Smooth muscle cell (in vitro differentiated cells): ENCODE measurements around the gene POFUT1. TPM values are rescaled to one million over a fixed set of nuclear protein-coding genes. Genes with fewer than 3 reads are reported as not detected.

ENCODE experiments used
- DNase-seq: peaks from one replicate; lab custom pipeline; 2025; ENCODE audit not compliant: unreplicated experiment; lab: John Stamatoyannopoulos, UW
- H2AFZ ChIP-seq: fragments of 200-600 bp; sonication (generic); 2 replicates; pipeline ENCODE4 v1.6.0; 2016; ENCODE audit warnings: antibody characterized with exemption, low read depth, mild to moderate bottlenecking
- H3F3A ChIP-seq: fragments of 200-600 bp; sonication (generic); 2 replicates; pipeline ENCODE4 v1.6.0; 2017; ENCODE audit warnings: antibody characterized with exemption, low read depth
- H3K27ac ChIP-seq: fragments of 200-600 bp; sonication (generic); 2 replicates; pipeline ENCODE4 v1.5.1; 2016; ENCODE audit warnings: low read depth, mild to moderate bottlenecking
- H3K27me3 ChIP-seq: fragments of 200-600 bp; sonication (generic); 2 replicates; pipeline ENCODE4 v1.6.1; 2016; ENCODE audit warnings: low read depth, mild to moderate bottlenecking
- H3K36me3 ChIP-seq: fragments of 200-600 bp; sonication (generic); 2 replicates; pipeline ENCODE4 v1.5.1; 2016; ENCODE audit warnings: low read depth
- H3K4me1 ChIP-seq: fragments of 200-600 bp; sonication (generic); 2 replicates; pipeline ENCODE4 v1.5.1; 2016; ENCODE audit warnings: low read depth
- H3K4me2 ChIP-seq: fragments of 200-600 bp; sonication (generic); 2 replicates; pipeline ENCODE4 v1.6.0; 2016; ENCODE audit warnings: mild to moderate bottlenecking
- H3K4me3 ChIP-seq: fragments of 200-600 bp; sonication (generic); 2 replicates; pipeline ENCODE4 v1.5.1; 2016; ENCODE audit warnings: mild to moderate bottlenecking
- H3K79me2 ChIP-seq: fragments of 200-600 bp; sonication (generic); 2 replicates; pipeline ENCODE4 v1.6.0; 2016; ENCODE audit warnings: low read depth, mild to moderate bottlenecking
- H3K9ac ChIP-seq: fragments of 200-600 bp; sonication (generic); 2 replicates; pipeline ENCODE4 v1.6.0; 2016; ENCODE audit warnings: low read depth
- H3K9me3 ChIP-seq: fragments of 200-600 bp; sonication (generic); replicated peaks from 2 replicates; pipeline ENCODE4 v1.5.1; 2016; ENCODE audit warnings: low read depth
- H4K20me1 ChIP-seq: fragments of 200-600 bp; sonication (generic); 2 replicates; pipeline ENCODE4 v1.6.0; 2016; ENCODE audit warnings: low read depth
- CTCF ChIP-seq: fragments of 200-600 bp; sonication (generic); IDR thresholded peaks from 2 replicates; pipeline ENCODE4 v1.5.1; 2017; ENCODE audit warnings: borderline replicate concordance, mild to moderate bottlenecking, antibody characterized with exemption; ENCODE audit not compliant: insufficient read depth, poor library complexity, severe bottlenecking
- WGBS: methylation state at CpG from one replicate; pipeline ENCODE4 v1.1.7; 2016; ENCODE audit warnings: low lambda C conversion rate; 5-methylcytosine and 5-hydroxymethylcytosine counted together
- polyA plus RNA-seq: library from polyadenylated mRNA; unstranded; fragments of >200 nt; fragmentation: Nextera tagmentation; extraction: Ambion mirVana; gene quantifications from 2 replicates; pipeline ENCODE4 v1.2.1, GENCODE V29; 2016
- total RNA-seq: library from RNA; depleted of rRNA; stranded (reverse); fragments of >200 nt; gene quantifications from 2 replicates; pipeline ENCODE4 v1.2.3, GENCODE V29; 2014

The POFUT1 gene
- total and polyA plus RNA-seq, 2 experiments from 2014 or later = 44.3 to 45.0 TPM

DNA sequence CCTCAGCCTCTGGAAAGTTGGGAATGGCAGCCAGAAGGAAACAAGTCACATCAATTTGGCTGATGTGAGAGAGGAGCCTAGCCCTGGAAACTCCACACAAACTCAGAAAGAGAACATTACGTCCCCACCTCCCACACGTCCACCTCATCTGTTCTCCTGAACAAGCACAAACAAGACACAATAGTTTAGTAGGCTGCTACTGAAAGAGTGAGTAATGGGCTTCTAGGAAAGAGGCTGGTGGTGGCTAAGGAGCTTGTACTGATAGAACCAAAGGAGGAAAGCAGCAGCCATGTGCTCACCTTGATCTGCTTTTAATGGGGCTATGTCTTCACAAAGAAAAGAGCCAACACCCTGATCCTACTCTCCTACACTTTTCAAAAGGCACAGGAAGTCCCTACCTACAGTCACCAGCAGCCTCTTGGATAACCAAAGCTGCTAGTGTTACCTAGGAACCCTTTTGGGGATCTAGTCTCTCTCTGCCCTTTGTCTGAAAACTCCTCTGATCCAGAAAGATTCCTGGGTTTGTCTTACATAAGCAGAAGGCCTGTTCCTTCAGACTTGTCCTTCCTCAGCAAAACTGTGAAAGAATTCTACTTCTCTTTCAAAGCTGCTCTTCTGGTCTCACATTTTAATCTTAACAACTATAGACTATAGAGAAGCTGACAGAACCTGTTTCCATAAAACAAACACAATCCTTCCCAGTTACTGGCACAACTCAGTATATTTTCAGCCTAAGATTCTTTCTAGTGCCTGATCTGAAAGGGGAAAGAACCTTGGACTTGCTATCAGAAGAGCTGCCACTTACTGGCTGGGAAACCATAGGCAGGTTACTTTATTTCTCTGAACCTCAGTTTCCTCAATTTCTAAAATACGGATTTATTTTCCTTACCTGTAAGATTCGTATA lies 3.2 kb upstream of the POFUT1 start:
- Histone ChIP-seq H4K20me1 (peaks cover 68% of the 10 kb centered on the region), H3K79me2 (peaks cover 94% of the 10 kb centered on the region), H3K4me1 (peaks cover 29% of the 10 kb centered on the region), H3K27me3 (no peaks in the 10 kb centered on the region), H2AFZ (no peak overlapping the region), H3K27ac (peak overlapping the region; percentile 91), H3F3A (peaks cover 11% of the 10 kb centered on the region), H3K9ac (peak overlapping the region; percentile 94), H3K36me3 (peaks cover 3% of the 10 kb centered on the region), H3K4me2 (peak overlapping the region; percentile 89), H3K4me3 (peak overlapping the region; percentile 75), H3K9me3 (no peaks in the 10 kb centered on the region)
- 79% methylated on average over 4 of the region's 4 CpGs for WGBS
- DNase-seq = no peak
- no peak for TF ChIP-seq CTCF

DNA sequence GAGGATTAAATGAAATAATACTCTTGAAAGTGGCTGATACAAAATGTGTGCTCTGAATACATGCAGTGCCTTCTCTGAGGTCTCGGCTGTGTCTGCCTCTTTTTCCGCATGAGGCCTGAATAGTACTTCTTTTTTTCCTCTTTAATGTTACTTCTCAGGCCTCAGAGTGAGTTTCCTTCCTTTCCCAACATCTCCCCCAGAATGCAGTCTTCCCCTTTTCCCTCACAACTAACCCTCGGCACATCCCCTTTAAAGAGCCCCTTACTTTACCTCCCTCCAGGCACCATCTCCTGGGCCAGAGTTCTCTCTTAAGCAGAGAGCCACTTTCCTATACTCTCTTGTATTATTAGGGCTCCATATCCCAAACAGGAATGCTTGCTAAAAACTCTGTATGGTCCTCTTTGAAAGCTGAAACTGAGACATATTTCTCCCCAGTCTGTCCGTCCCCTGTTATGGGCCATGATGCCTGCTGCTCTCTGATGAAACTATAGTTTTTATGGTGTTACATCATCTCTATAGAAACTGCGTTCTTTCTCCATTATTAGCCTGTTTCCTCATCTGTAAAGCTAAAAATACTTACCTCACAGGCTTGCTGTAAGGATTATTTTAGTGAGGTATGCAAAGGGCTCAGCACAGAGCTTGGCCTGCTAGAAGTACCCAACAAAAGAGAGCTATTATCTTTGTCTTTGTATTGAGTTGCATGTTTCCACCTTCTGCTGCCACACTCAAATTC lies 2.4 kb upstream of the POFUT1 start:
- peaks cover 88% of the 10 kb centered on the region for H3K79me2 ChIP-seq
- H3K27ac ChIP-seq = peak overlapping the region; percentile 91
- H3K9ac ChIP-seq = peak overlapping the region; percentile 94
- DNase-seq = no peak
- H3K9me3 ChIP-seq = no peaks in the 10 kb centered on the region
- H4K20me1 ChIP-seq = peaks cover 60% of the 10 kb centered on the region
- WGBS = 64% methylated on average over 5 of the region's 5 CpGs
- no peaks in the 10 kb centered on the region for H3K36me3 ChIP-seq
- H3K4me3 ChIP-seq = peak overlapping the region; percentile 75
- peak overlapping the region; percentile 89 for H3K4me2 ChIP-seq
- H3K4me1 ChIP-seq = peaks cover 29% of the 10 kb centered on the region
- TF ChIP-seq CTCF = no peak
- no peak overlapping the region for H2AFZ ChIP-seq
- H3K27me3 ChIP-seq = no peaks in the 10 kb centered on the region
- H3F3A ChIP-seq = peaks cover 12% of the 10 kb centered on the region

- TF ChIP-seq CTCF = no peak
- peaks cover 80% of the 10 kb centered on the region for H3K79me2 ChIP-seq
- peak overlapping the region; percentile 91 for H3K27ac ChIP-seq
- no peaks in the 10 kb centered on the region for H3K36me3 ChIP-seq
- H4K20me1 ChIP-seq = peaks cover 53% of the 10 kb centered on the region
- H3K4me1 ChIP-seq = peaks cover 29% of the 10 kb centered on the region
- peaks cover 12% of the 10 kb centered on the region for H3F3A ChIP-seq
- WGBS = 56% methylated on average over 8 of the region's 8 CpGs
- peak overlapping the region; percentile 75 for H3K4me3 ChIP-seq
- H3K9ac ChIP-seq = peak overlapping the region; percentile 94
- no peaks in the 10 kb centered on the region for H3K9me3 ChIP-seq
- no peak overlapping the region for H2AFZ ChIP-seq
- peak overlapping the region; percentile 89 for H3K4me2 ChIP-seq
- no peak for DNase-seq
- no peaks in the 10 kb centered on the region for H3K27me3 ChIP-seq
Observed at GRCh38 chr20:32205843-32206759, 1.6 kb upstream of the POFUT1 start.
